ENCODE results near the gene MAPRE2. TPM values are rescaled to one million over a fixed set of nuclear protein-coding genes. Genes with fewer than 3 reads are reported as not detected.
A peak's percentile ranks its signal among the peaks of the same experiment; 100 is the strongest.

The MAPRE2 gene
- total and polyA plus RNA-seq, 10 donors, result 18.8 to 62.9 (median 45.1) TPM

DNA sequence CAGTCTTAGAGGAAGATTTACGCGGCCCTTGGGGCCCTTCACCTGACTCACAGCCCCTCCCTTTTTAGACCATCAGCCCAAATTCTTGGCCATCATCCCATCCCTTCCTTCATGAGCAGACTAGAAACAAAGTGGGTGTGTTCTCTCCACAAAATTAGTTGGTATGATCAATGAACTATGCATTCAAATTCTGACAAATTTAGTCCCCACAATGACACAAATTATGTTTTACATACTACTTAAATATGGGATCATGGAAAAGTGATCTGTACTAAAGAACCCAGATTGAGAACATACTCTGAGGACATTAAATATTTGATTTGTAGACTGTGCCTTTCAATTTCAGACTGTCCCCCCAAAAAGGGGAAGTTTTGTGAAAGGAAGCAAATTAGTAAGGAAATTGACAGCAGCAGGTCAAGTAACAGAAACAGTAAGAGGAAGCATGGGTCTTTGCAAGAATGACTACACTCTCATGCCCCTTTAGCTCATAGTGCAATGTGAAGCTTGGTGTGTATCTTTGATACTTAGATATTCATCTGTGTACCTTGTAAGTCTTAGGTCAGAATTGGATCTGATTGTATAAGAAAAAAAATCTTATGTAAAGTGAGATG lies 2.2 kb upstream of the MAPRE2 start:
- TF ChIP-seq POLR2A (IDR thresholded peaks at IDR 0.05) (no peak), POLR2AphosphoS5 (IDR thresholded peaks at IDR 0.05) (no peak), CTCF (IDR thresholded peaks at IDR 0.05 in 8 of 11, conservative IDR thresholded peaks at IDR 0.05 in 3 of 11) (no peak)
- intact Hi-C loops (cut with DNase I; ENCODE audit: low total_unique reads), result no loop called here
- Histone ChIP-seq H3K4me3 (peak overlapping the region in 1 of 8 donors; percentile 11), H3K27ac (peak overlapping the region in 7 of 8 donors; percentile 66 to 97 (median 94)), H3K36me3 (no peaks in the 10 kb centered on the region), H3K27me3 (replicated peaks in 1 of 7) (no peaks in the 10 kb centered on the region), H3K4me1 (peaks cover 28 to 63% (median 52%) of the 10 kb centered on the region in 6 donors), H3K9me3 (no peaks in the 10 kb centered on the region)
- WGBS, 5 donors, result 35 to 80% (median 54%) methylated on average over 2 of the region's 2 CpGs
- DNase-seq, result no peak

DNA sequence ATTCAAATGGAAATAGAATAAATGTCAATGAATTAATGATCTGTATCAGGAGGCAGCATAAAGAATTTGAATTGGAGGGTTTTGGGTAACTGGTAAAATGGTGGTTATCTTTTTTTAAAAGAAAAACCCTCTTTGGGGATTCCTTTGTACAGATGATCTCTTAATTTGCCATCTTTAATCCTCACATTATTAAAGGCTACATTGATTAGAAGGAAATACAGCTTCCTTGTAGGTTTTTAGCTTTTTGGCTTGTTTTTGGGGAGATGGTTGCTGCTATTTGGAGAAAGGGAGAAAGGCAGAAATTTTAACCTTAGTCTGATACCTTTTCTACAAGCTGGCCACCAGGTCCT lies 600 bp upstream of the MAPRE2 start:
- TF ChIP-seq POLR2AphosphoS5 (IDR thresholded peaks at IDR 0.05) (no peak), CTCF (IDR thresholded peaks at IDR 0.05 in 8 of 11, conservative IDR thresholded peaks at IDR 0.05 in 3 of 11) (no peak), POLR2A (IDR thresholded peaks at IDR 0.05) (no peak)
- Histone ChIP-seq H3K4me1 (peaks cover 44 to 79% (median 68%) of the 10 kb centered on the region in 6 donors), H3K36me3 (no peaks in the 10 kb centered on the region), H3K27me3 (replicated peaks in 1 of 7) (no peaks in the 10 kb centered on the region), H3K9me3 (no peaks in the 10 kb centered on the region), H3K27ac (peak overlapping the region; percentile 38 to 97 (median 92)), H3K4me3 (peak overlapping the region in 7 of 8 donors; percentile 76 to 96 (median 88))
- intact Hi-C loops (cut with DNase I; ENCODE audit: low total_unique reads), result no loop called here
- no peak for DNase-seq

- Histone ChIP-seq H3K4me1 (peaks cover 57 to 92% (median 81%) of the 10 kb centered on the region in 6 donors), H3K27ac (peak overlapping the region; percentile 78 to 97 (median 92)), H3K4me3 (peak overlapping the region; percentile 63 to 96 (median 88)), H3K27me3 (replicated peaks in 1 of 7) (no peaks in the 10 kb centered on the region), H3K36me3 (no peaks in the 10 kb centered on the region), H3K9me3 (no peaks in the 10 kb centered on the region)
- intact Hi-C loops (cut with DNase I; ENCODE audit: low total_unique reads), result no loop called here
- 0 to 2% (median 1%) methylated on average over 11 of the region's 11 CpGs for WGBS, 5 donors
- no peak for TF ChIP-seq POLR2AphosphoS5 (IDR thresholded peaks at IDR 0.05)
- TF ChIP-seq CTCF (IDR thresholded peaks at IDR 0.05 in 8 of 11, conservative IDR thresholded peaks at IDR 0.05 in 3 of 11), result no peak
- TF ChIP-seq POLR2A (IDR thresholded peaks at IDR 0.05), result no peak
- DNase-seq, result no peak
Measured at GRCh38 chr18:35041815-35042387, 688 bp downstream of the MAPRE2 start.

DNA sequence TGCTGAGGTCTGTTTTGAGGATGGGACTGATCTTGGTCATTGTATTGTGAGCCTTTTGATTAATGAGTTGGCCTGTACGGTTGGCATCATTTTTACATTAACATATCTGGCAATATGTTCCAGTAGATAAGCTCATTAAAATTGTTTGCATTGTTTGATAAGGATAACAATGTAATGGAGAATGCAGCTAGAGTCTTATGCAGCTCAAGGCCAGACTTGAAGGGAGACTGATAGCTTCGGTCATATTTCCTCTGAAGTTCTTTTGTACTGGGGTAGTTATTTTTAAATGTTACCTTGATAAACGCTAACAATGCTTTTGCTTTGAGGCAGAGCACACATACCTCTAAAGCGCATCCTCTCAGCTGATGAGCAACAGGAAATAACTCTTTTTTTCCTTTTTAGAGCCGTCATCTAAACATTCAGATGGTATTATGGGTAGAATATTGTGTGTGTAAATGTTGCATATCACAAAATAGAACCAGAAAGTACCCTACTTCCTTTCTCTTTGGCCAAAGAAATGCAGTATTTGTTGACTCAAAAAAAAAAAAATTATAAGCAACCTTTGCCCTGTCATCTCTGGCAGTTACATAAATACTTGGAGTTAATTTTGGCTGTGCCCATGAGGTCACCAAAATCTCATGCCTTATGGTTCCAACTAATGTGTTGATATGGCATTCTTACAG lies 1.3 kb downstream of the MAPRE2 start:
- no peak for DNase-seq
- Histone ChIP-seq H3K27ac (peak overlapping the region; percentile 78 to 97 (median 92)), H3K4me1 (peaks cover 57 to 96% (median 84%) of the 10 kb centered on the region in 6 donors), H3K27me3 (replicated peaks in 1 of 7) (no peaks in the 10 kb centered on the region), H3K36me3 (no peaks in the 10 kb centered on the region), H3K9me3 (no peaks in the 10 kb centered on the region), H3K4me3 (peak overlapping the region; percentile 63 to 96 (median 88))
- WGBS, 5 donors, result 1 to 3% (median 2%) methylated on average over 5 of the region's 5 CpGs
- no peak for TF ChIP-seq POLR2AphosphoS5 (IDR thresholded peaks at IDR 0.05)
- peak in 1 of 3 donors; percentile 20 for TF ChIP-seq POLR2A (IDR thresholded peaks at IDR 0.05)
- intact Hi-C loops (cut with DNase I; ENCODE audit: low total_unique reads), result no loop called here
